ENCODE measurements around the gene VDAC1.

The VDAC1 gene

GRCh38 chr5:133996683-133997252 lies 8.0 kb downstream of the VDAC1 start:
- no peaks in the 10 kb centered on the region for H3K9me3 ChIP-seq (ENCODE audit: control insufficient read depth, insufficient read depth, low read length)
- H3K27ac ChIP-seq (ENCODE audit: low read depth, low read length): no peak overlapping the region
- H3F3A ChIP-seq (ENCODE audit: control insufficient read depth, insufficient read depth): no peaks in the 10 kb centered on the region
- peaks cover 45% of the 10 kb centered on the region for H4K20me1 ChIP-seq (ENCODE audit: control insufficient read depth, insufficient read depth, low read depth, low read length)
- H3K36me3 ChIP-seq (ENCODE audit: control insufficient read depth, low read length): peaks cover 66% of the 10 kb centered on the region
- peak overlapping the region; percentile 13; the same call in 1 of the 2 replicates for H3K4me2 ChIP-seq (ENCODE audit: low read length)
- no peaks in the 10 kb centered on the region for H3K9me2 ChIP-seq (replicated peaks; ENCODE audit: control insufficient read depth, low read length)
- H3K79me2 ChIP-seq (ENCODE audit: control insufficient read depth, low read length): peaks cover 99% of the 10 kb centered on the region
- TF ChIP-seq EZH2phosphoT487 (IDR thresholded peaks at IDR 0.05; ENCODE audit: borderline replicate concordance, low read length): no peak
- TF ChIP-seq, protein P1, sequence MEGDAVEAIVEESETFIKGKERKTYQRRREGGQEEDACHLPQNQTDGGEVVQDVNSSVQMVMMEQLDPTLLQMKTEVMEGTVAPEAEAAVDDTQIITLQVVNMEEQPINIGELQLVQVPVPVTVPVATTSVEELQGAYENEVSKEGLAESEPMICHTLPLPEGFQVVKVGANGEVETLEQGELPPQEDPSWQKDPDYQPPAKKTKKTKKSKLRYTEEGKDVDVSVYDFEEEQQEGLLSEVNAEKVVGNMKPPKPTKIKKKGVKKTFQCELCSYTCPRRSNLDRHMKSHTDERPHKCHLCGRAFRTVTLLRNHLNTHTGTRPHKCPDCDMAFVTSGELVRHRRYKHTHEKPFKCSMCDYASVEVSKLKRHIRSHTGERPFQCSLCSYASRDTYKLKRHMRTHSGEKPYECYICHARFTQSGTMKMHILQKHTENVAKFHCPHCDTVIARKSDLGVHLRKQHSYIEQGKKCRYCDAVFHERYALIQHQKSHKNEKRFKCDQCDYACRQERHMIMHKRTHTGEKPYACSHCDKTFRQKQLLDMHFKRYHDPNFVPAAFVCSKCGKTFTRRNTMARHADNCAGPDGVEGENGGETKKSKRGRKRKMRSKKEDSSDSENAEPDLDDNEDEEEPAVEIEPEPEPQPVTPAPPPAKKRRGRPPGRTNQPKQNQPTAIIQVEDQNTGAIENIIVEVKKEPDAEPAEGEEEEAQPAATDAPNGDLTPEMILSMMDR (IDR thresholded peaks at IDR 0.05; ENCODE audit: low read depth, low read length, poor library complexity, severe bottlenecking): peak; percentile 96
- no peak overlapping the region for H3K4me3 ChIP-seq (ENCODE audit: low read length)
- H3K4me1 ChIP-seq (ENCODE audit: control insufficient read depth, low read length): peaks cover 68% of the 10 kb centered on the region
- no peaks in the 10 kb centered on the region for H3K27me3 ChIP-seq (ENCODE audit: control insufficient read depth, low read length)

GRCh38 chr5:133995883-133996563 lies 8.8 kb downstream of the VDAC1 start:
- H3K4me2 ChIP-seq (ENCODE audit: low read length): peak overlapping the region; percentile 16; the same call in 1 of the 2 replicates
- H3K9me3 ChIP-seq (ENCODE audit: control insufficient read depth, insufficient read depth, low read length): no peaks in the 10 kb centered on the region
- TF ChIP-seq, protein P1 (IDR thresholded peaks at IDR 0.05; ENCODE audit: low read depth, low read length, poor library complexity, severe bottlenecking): no peak
- no peak for TF ChIP-seq EZH2phosphoT487 (IDR thresholded peaks at IDR 0.05; ENCODE audit: borderline replicate concordance, low read length)
- no peak overlapping the region for H3K4me3 ChIP-seq (ENCODE audit: low read length)
- H3K9me2 ChIP-seq (replicated peaks; ENCODE audit: control insufficient read depth, low read length): no peaks in the 10 kb centered on the region
- H3K79me2 ChIP-seq (ENCODE audit: control insufficient read depth, low read length): peaks cover 99% of the 10 kb centered on the region
- H3K27me3 ChIP-seq (ENCODE audit: control insufficient read depth, low read length): no peaks in the 10 kb centered on the region
- H3K27ac ChIP-seq (ENCODE audit: low read depth, low read length): no peak overlapping the region
- peaks cover 62% of the 10 kb centered on the region for H3K4me1 ChIP-seq (ENCODE audit: control insufficient read depth, low read length)
- peaks cover 43% of the 10 kb centered on the region for H4K20me1 ChIP-seq (ENCODE audit: control insufficient read depth, insufficient read depth, low read depth, low read length)
- H3K36me3 ChIP-seq (ENCODE audit: control insufficient read depth, low read length): peaks cover 66% of the 10 kb centered on the region
- H3F3A ChIP-seq (ENCODE audit: control insufficient read depth, insufficient read depth): no peaks in the 10 kb centered on the region

DNA sequence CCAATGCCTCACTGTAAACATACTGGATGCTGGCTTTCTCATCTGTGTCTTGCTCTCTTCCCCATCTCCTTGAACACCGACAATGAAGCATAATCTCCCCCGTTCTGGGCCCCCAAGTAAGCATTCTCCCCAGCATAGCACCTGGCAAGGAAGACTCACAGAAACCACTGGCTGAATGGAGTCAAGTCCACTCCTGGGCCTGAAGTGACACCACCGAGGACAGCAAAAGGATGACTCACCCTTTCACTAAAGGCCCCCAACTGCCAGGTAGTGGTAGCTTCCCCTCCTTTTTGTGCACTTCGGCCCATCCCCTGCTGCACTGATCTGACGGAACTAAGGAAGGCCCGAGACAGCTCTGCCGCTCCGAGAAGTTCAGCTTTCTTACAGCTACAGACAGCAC lies 9.4 kb downstream of the VDAC1 start:
- H3K4me2 ChIP-seq (ENCODE audit: low read length): no peak overlapping the region
- H3K79me2 ChIP-seq (ENCODE audit: control insufficient read depth, low read length): peaks cover 99% of the 10 kb centered on the region
- H3K4me1 ChIP-seq (ENCODE audit: control insufficient read depth, low read length): peaks cover 58% of the 10 kb centered on the region
- H3K27me3 ChIP-seq (ENCODE audit: control insufficient read depth, low read length): no peaks in the 10 kb centered on the region
- H3K9me2 ChIP-seq (replicated peaks; ENCODE audit: control insufficient read depth, low read length): no peaks in the 10 kb centered on the region
- peaks cover 66% of the 10 kb centered on the region for H3K36me3 ChIP-seq (ENCODE audit: control insufficient read depth, low read length)
- TF ChIP-seq, protein P1 (IDR thresholded peaks at IDR 0.05; ENCODE audit: low read depth, low read length, poor library complexity, severe bottlenecking): no peak
- no peak for TF ChIP-seq EZH2phosphoT487 (IDR thresholded peaks at IDR 0.05; ENCODE audit: borderline replicate concordance, low read length)
- no peak overlapping the region for H3K27ac ChIP-seq (ENCODE audit: low read depth, low read length)
- H3K4me3 ChIP-seq (ENCODE audit: low read length): no peak overlapping the region
- no peaks in the 10 kb centered on the region for H3F3A ChIP-seq (ENCODE audit: control insufficient read depth, insufficient read depth)
- H4K20me1 ChIP-seq (ENCODE audit: control insufficient read depth, insufficient read depth, low read depth, low read length): peaks cover 40% of the 10 kb centered on the region
- no peaks in the 10 kb centered on the region for H3K9me3 ChIP-seq (ENCODE audit: control insufficient read depth, insufficient read depth, low read length)
